Endothelial cell of umbilical vein (primary cell): ENCODE data around the gene ACSL4. TPM values are rescaled to one million over a fixed set of nuclear protein-coding genes. Genes with fewer than 3 reads are reported as not detected.

Experiments used
- BruUV-seq: library from RNA; stranded (reverse); fragments of 400-500 nt; replicated peaks from 2 replicates; lab custom pipeline; 2021; lab: Mats Ljungman, UMichigan
- CTCF ChIA-PET: fragments of 300-600, 350-600 bp; sonication (Branson Sonifier 250); formaldehyde crosslinking; loops from one replicate; lab custom pipeline; 2021; ENCODE audit warnings: antibody characterized with exemption, inconsistent platforms; lab: Charles Lee
- POLR2A ChIA-PET: fragments of 300-600, 350-600 bp; sonication (Branson Sonifier 250); formaldehyde crosslinking; loops from one replicate; lab custom pipeline; 2021; ENCODE audit warnings: antibody characterized with exemption, inconsistent platforms; lab: Charles Lee
- DNase-seq: peaks from one replicate; pipeline ENCODE4 v3.0.0-alpha.2; 2011; ENCODE audit warnings: low read depth, low spot score
- FAIRE-seq: peaks from 2 replicates; lab custom pipeline; 2011; peaks lifted over from hg19 to GRCh38; lab: Jason Lieb, UNC
- H2AFZ ChIP-seq: 2 replicates; pipeline ENCODE4 v1.6.0; 2012; ENCODE audit warnings: low read depth, low read length, control low read depth, inconsistent platforms
- H3K27ac ChIP-seq: 2 replicates; pipeline ENCODE4 v1.5.1; 2011; ENCODE audit warnings: low read depth, mild to moderate bottlenecking, control low read depth, low read length, moderate library complexity; ENCODE audit not compliant: insufficient read depth
- H3K27me3 ChIP-seq, 2 experiments: 2 replicates each; pipeline versions ENCODE4 v1.6.0 to v1.6.1; 2011; ENCODE audit warnings: low read length in 2 of 2, mixed read lengths in 1 of 2; ENCODE audit not compliant: control insufficient read depth in 2 of 2, insufficient read depth in 2 of 2
- H3K36me3 ChIP-seq, 2 experiments: 2 replicates in 1 of 2; 3 replicates in 1 of 2; pipeline ENCODE4 v1.5.1; 2011; ENCODE audit warnings: low read length in 2 of 2, mild to moderate bottlenecking in 1 of 2, moderate library complexity in 1 of 2; ENCODE audit not compliant: control insufficient read depth in 2 of 2, insufficient read depth in 2 of 2; ENCODE audit errors: extremely low read depth in 1 of 2
- H3K4me1 ChIP-seq: 3 replicates; pipeline ENCODE4 v1.5.1; 2011; ENCODE audit warnings: mild to moderate bottlenecking, low read length; ENCODE audit not compliant: control insufficient read depth, insufficient read depth; ENCODE audit errors: extremely low read depth
- H3K4me2 ChIP-seq: 2 replicates; pipeline ENCODE4 v1.6.1; 2011; ENCODE audit warnings: low read length, control low read depth, mixed read lengths; ENCODE audit not compliant: insufficient read depth
- H3K4me3 ChIP-seq, 3 experiments: fragments of 200-600 bp in 1 of 3; sonication (generic), shearing (Covaris generic) in 1 of 3; replicated peaks in 1 of 3; 2 replicates each; pipeline ENCODE4 v1.5.1; 2011 to 2016; ENCODE audit warnings: control low read depth in 3 of 3, low read length in 3 of 3, mild to moderate bottlenecking in 2 of 3, inconsistent platforms in 1 of 3, low read depth in 1 of 3, moderate library complexity in 1 of 3; ENCODE audit not compliant: insufficient read depth in 1 of 3
- H3K79me2 ChIP-seq: 2 replicates; pipeline ENCODE4 v1.6.0; 2012; ENCODE audit warnings: low read length, inconsistent platforms; ENCODE audit not compliant: control insufficient read depth, insufficient read depth
- H3K9ac ChIP-seq: replicated peaks from 2 replicates; pipeline ENCODE3; 2011; ENCODE audit warnings: low read length, control low read depth; ENCODE audit not compliant: insufficient read depth; ENCODE audit errors: extremely low read depth
- H3K9me1 ChIP-seq: replicated peaks from 3 replicates; pipeline ENCODE4 v1.6.0; 2011; ENCODE audit warnings: mild to moderate bottlenecking, low read length; ENCODE audit not compliant: control insufficient read depth, insufficient read depth; ENCODE audit errors: extremely low read depth
- H3K9me3 ChIP-seq: replicated peaks from 2 replicates; pipeline ENCODE4 v1.5.1; 2012; ENCODE audit warnings: low read length, inconsistent platforms; ENCODE audit not compliant: control insufficient read depth, insufficient read depth
- H4K20me1 ChIP-seq: replicated peaks from 2 replicates; pipeline ENCODE3; 2011; ENCODE audit warnings: mild to moderate bottlenecking, low read length; ENCODE audit not compliant: control insufficient read depth, insufficient read depth; ENCODE audit errors: extremely low read depth
- EZH2 ChIP-seq: IDR thresholded peaks from 2 replicates; pipeline ENCODE4 v1.6.1; 2012; ENCODE audit warnings: borderline replicate concordance, low read depth, mild to moderate bottlenecking, moderate library complexity, low read length, inconsistent platforms; ENCODE audit not compliant: severe bottlenecking
- FOS ChIP-seq: IDR thresholded peaks from 2 replicates; pipeline ENCODE4 v1.6.1; 2011; ENCODE audit warnings: mild to moderate bottlenecking, low read length, moderate library complexity, borderline replicate concordance; ENCODE audit not compliant: insufficient read depth
- GATA2 ChIP-seq: IDR thresholded peaks from 2 replicates; pipeline ENCODE4 v1.7.0; 2011; ENCODE audit warnings: low read depth, mild to moderate bottlenecking, moderate library complexity, mixed read lengths, low read length; ENCODE audit not compliant: insufficient read length, insufficient read depth
- JUN ChIP-seq: IDR thresholded peaks from 2 replicates; pipeline ENCODE4 v1.6.1; 2011; ENCODE audit warnings: borderline replicate concordance, low read depth; ENCODE audit not compliant: insufficient read length, insufficient read depth
- MYC ChIP-seq: IDR thresholded peaks from one replicate; pipeline ENCODE4 v1.6.1; 2011; ENCODE audit warnings: mild to moderate bottlenecking, low read depth, low read length
- POLR2A ChIP-seq: IDR thresholded peaks from 2 replicates; pipeline ENCODE4 v1.6.1; 2012; ENCODE audit warnings: low read depth, mild to moderate bottlenecking, control low read depth, low read length
- POLR2AphosphoS5 ChIP-seq: IDR thresholded peaks from 2 replicates; pipeline ENCODE4 v1.6.1; 2012; ENCODE audit warnings: low read depth, mild to moderate bottlenecking, control low read depth, low read length, moderate library complexity; ENCODE audit not compliant: insufficient read depth
- dilution Hi-C: fragments of 300-500 bp; cut with MboI; formaldehyde crosslinking; loops from one replicate; pipeline ENCODE4 v1.15.0; 2019; ENCODE audit warnings: low sequenced_read_pairs; ENCODE audit not compliant: extremely low pct_ligation_motif_present
- intact Hi-C: fragments of 100-400 bp; cut with micrococcal nuclease; formaldehyde crosslinking; loops from one replicate; pipeline ENCODE4 v1.10.0; 2022
- polyA plus RNA-seq, 4 experiments: library from polyadenylated mRNA; depleted of rRNA in 3 of 4; stranded (reverse) in 3 of 4; unstranded in 1 of 4; fragments of >200 nt; gene quantifications; 2 replicates each; pipeline versions ENCODE4 v1.2.1 to v1.2.3, GENCODE V29; 2011 to 2012; ENCODE audit warnings: missing spikeins in 1 of 4
- small RNA-seq: library from RNA; depleted of rRNA; stranded (forward); fragments of <200 nt; gene quantifications from one replicate; pipeline ENCODE3, GENCODE V24; 2012; ENCODE audit warnings: low replicate concordance, low read depth; ENCODE audit not compliant: insufficient read depth, insufficient read length
- total RNA-seq: library from RNA; stranded (reverse); gene quantifications from 2 replicates; pipeline ENCODE4 v1.2.3, GENCODE V29; 2021
- TF ChIP-seq, protein P1 (sequence below): IDR thresholded peaks from 2 replicates; pipeline ENCODE4 v1.6.1; 2011; ENCODE audit not compliant: insufficient read depth, insufficient read length
- TF ChIP-seq, protein P2 (sequence below), 2 donors: IDR thresholded peaks; 1 replicate in 1 of 2; 2 replicates in 1 of 2; pipeline ENCODE4 v1.5.1; 2011; ENCODE audit warnings: low read length in 2 of 2, mild to moderate bottlenecking in 2 of 2, moderate library complexity in 2 of 2, control low read depth in 1 of 2, inconsistent platforms in 1 of 2, low read depth in 1 of 2; ENCODE audit not compliant: insufficient read depth in 1 of 2; ENCODE audit errors: extremely low read depth in 1 of 2

The ACSL4 gene
- total and polyA plus RNA-seq, 2 donors (not counting 3 experiments of a cell fraction or from before 2014, with no cell fraction given) = 20.7 to 85.5 TPM

DNA sequence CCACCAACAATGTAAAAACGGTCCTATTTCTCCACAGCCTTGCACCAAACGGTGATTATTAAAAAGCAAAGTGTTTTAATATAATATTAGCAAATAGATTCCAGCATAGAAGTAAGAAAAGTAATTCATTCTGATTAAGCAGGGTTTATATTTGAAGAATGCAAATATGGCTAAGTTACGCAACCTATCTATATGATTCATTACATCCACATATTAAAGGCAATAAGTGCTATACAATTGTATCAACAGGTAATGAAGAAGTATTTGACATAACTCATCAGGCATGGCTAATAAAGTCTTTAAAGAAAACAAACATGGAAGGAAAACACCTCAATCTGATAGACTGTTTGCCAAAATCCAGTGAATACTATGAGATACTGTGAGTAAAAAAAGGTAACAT, 137.0 kb downstream of the ACSL4 start:
- POLR2A ChIA-PET = no interaction called here
- intact Hi-C loops = no loop called here

More for the DNA sequence above, 137.0 kb downstream of the ACSL4 start:
- Histone ChIP-seq H3K4me1 (no peaks in the 10 kb centered on the region), H3K4me3 (no peak overlapping the region), H3K4me2 (no peak overlapping the region), H3K36me3 (no peaks in the 10 kb centered on the region), H3K79me2 (no peaks in the 10 kb centered on the region), H3K9me3 (no peaks in the 10 kb centered on the region), H2AFZ (no peak overlapping the region), H3K9ac (no peak overlapping the region), H3K9me1 (no peaks in the 10 kb centered on the region), H3K27ac (no peak overlapping the region), H4K20me1 (no peaks in the 10 kb centered on the region), H3K27me3 (peaks cover 0 to under 1% of the 10 kb centered on the region in 2 experiments)
- no TSS peak for BruUV-seq
- no peak for FAIRE-seq
- no peak for DNase-seq
- dilution Hi-C loops = no loop called here
- CTCF ChIA-PET = no interaction called here
- TF ChIP-seq MYC (no peak), GATA2 (no peak), JUN (no peak), FOS (no peak), POLR2A (no peak), POLR2AphosphoS5 (no peak), EZH2 (no peak)
- TF ChIP-seq, protein P1, sequence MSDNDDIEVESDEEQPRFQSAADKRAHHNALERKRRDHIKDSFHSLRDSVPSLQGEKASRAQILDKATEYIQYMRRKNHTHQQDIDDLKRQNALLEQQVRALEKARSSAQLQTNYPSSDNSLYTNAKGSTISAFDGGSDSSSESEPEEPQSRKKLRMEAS = no peak
- TF ChIP-seq, protein P2, sequence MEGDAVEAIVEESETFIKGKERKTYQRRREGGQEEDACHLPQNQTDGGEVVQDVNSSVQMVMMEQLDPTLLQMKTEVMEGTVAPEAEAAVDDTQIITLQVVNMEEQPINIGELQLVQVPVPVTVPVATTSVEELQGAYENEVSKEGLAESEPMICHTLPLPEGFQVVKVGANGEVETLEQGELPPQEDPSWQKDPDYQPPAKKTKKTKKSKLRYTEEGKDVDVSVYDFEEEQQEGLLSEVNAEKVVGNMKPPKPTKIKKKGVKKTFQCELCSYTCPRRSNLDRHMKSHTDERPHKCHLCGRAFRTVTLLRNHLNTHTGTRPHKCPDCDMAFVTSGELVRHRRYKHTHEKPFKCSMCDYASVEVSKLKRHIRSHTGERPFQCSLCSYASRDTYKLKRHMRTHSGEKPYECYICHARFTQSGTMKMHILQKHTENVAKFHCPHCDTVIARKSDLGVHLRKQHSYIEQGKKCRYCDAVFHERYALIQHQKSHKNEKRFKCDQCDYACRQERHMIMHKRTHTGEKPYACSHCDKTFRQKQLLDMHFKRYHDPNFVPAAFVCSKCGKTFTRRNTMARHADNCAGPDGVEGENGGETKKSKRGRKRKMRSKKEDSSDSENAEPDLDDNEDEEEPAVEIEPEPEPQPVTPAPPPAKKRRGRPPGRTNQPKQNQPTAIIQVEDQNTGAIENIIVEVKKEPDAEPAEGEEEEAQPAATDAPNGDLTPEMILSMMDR (IDR thresholded peaks at IDR 0.05; ENCODE audit: extremely low read depth in 1 of 2, insufficient read depth in 1 of 2, low read depth in 1 of 2, low read length in 2 of 2) = no peak

Small RNA genes lying within 50 kb of the gene (small RNA-seq; reads per million reads assigned to genes)
- gene AL118496.2 (not detected), gene RF00019 (not detected)

Other genes with a start within 250 kb of the ACSL4 start
- 3.8 and 5.3 TPM in 2 replicates for gene NXT2, start 196.4 kb downstream of the ACSL4 start, total RNA-seq
- gene NXT2, start 196.4 kb downstream of the ACSL4 start, polyA plus RNA-seq = 2.0 and 2.2 TPM in 2 replicates
- gene KCNE5, start 108.1 kb downstream of the ACSL4 start, total RNA-seq = 0.31 and 0.44 TPM in 2 replicates
- gene KCNE5, start 108.1 kb downstream of the ACSL4 start, polyA plus RNA-seq = 0.15 and 0.27 TPM in 2 replicates